H9 (cell line): ENCODE data around the gene ELOVL2. TPM values are rescaled to one million over a fixed set of nuclear protein-coding genes. Genes with fewer than 3 reads are reported as not detected.

Experiments
- DNase-seq: peaks from one replicate; pipeline ENCODE4 v3.0.0-alpha.2; 2017
- H2AFZ ChIP-seq: one replicate; pipeline ENCODE4 v1.6.1; 2013; ENCODE audit warnings: mild to moderate bottlenecking, low read length, control low read depth, moderate library complexity
- H2AK5ac ChIP-seq: 2 replicates; pipeline ENCODE4 v1.6.1; 2013; ENCODE audit warnings: low read length, control low read depth, mixed read lengths; ENCODE audit not compliant: insufficient read length
- H2BK120ac ChIP-seq: one replicate; pipeline ENCODE4 v1.6.1; 2013; ENCODE audit warnings: low read depth, mild to moderate bottlenecking, low read length, control low read depth, inconsistent platforms; ENCODE audit not compliant: poor library complexity, severe bottlenecking
- H2BK12ac ChIP-seq: 2 replicates; pipeline ENCODE4 v1.6.1; 2013; ENCODE audit warnings: low read length, control low read depth, mixed read lengths, low read depth; ENCODE audit not compliant: insufficient read length
- H2BK15ac ChIP-seq: 2 replicates; pipeline ENCODE4 v1.6.1; 2013; ENCODE audit warnings: low read depth, low read length, control low read depth
- H2BK20ac ChIP-seq: one replicate; pipeline ENCODE4 v1.6.1; 2013; ENCODE audit warnings: low read depth, mild to moderate bottlenecking, low read length, control low read depth, inconsistent platforms; ENCODE audit not compliant: poor library complexity, severe bottlenecking
- H2BK5ac ChIP-seq: 2 replicates; pipeline ENCODE4 v1.6.1; 2013; ENCODE audit warnings: low read length, control low read depth, mixed read lengths; ENCODE audit not compliant: insufficient read length
- H3K14ac ChIP-seq: 2 replicates; pipeline ENCODE4 v1.6.1; 2013; ENCODE audit warnings: low read length, control low read depth; ENCODE audit not compliant: insufficient read depth
- H3K18ac ChIP-seq: 2 replicates; pipeline ENCODE4 v1.6.1; 2013; ENCODE audit warnings: low read depth, mild to moderate bottlenecking, mixed read lengths, low read length, control low read depth; ENCODE audit not compliant: insufficient read length
- H3K23ac ChIP-seq: 2 replicates; pipeline ENCODE4 v1.6.1; 2013; ENCODE audit warnings: low read length, control low read depth, mixed read lengths, low read depth; ENCODE audit not compliant: insufficient read length
- H3K23me2 ChIP-seq: 2 replicates; pipeline ENCODE4 v1.6.1; 2013; ENCODE audit warnings: low read depth, mild to moderate bottlenecking, mixed read lengths, low read length, control low read depth; ENCODE audit not compliant: insufficient read length, poor library complexity, severe bottlenecking
- H3K27ac ChIP-seq: 2 replicates; pipeline ENCODE4 v1.5.1; 2013; ENCODE audit warnings: low read length, control low read depth, mixed read lengths, low read depth; ENCODE audit not compliant: insufficient read length
- H3K27me3 ChIP-seq: 2 replicates; pipeline ENCODE4 v1.6.1; 2013; ENCODE audit warnings: low read length, control low read depth, inconsistent platforms; ENCODE audit not compliant: insufficient read depth
- H3K4ac ChIP-seq: 2 replicates; pipeline ENCODE4 v1.6.1; 2013; ENCODE audit warnings: low read depth, mild to moderate bottlenecking, control low read depth, inconsistent platforms, low read length, moderate library complexity
- H3K4me1 ChIP-seq: 2 replicates; pipeline ENCODE4 v1.6.1; 2013; ENCODE audit warnings: low read length, control low read depth, inconsistent platforms; ENCODE audit not compliant: insufficient read depth
- H3K4me2 ChIP-seq: 2 replicates; pipeline ENCODE4 v1.6.1; 2013; ENCODE audit warnings: low read length, control low read depth, mixed read lengths; ENCODE audit not compliant: insufficient read length, insufficient read depth
- H3K56ac ChIP-seq: 2 replicates; pipeline ENCODE4 v1.6.1; 2013; ENCODE audit warnings: low read depth, mild to moderate bottlenecking, mixed read lengths, low read length, control low read depth; ENCODE audit not compliant: insufficient read length
- H3K79me1 ChIP-seq: 2 replicates; pipeline ENCODE4 v1.6.1; 2013; ENCODE audit warnings: low read depth, mild to moderate bottlenecking, moderate library complexity, low read length, control low read depth, inconsistent platforms; ENCODE audit not compliant: insufficient read depth, poor library complexity, severe bottlenecking
- H3K79me2 ChIP-seq: 2 replicates; pipeline ENCODE4 v1.6.1; 2013; ENCODE audit warnings: low read length, control low read depth, inconsistent platforms; ENCODE audit not compliant: insufficient read depth
- H3K9ac ChIP-seq: 2 replicates; pipeline ENCODE4 v1.6.1; 2013; ENCODE audit warnings: low read length, control low read depth, mixed read lengths; ENCODE audit not compliant: insufficient read length; ENCODE audit errors: extremely low read depth
- H3K9me3 ChIP-seq: one replicate; pipeline ENCODE4 v1.6.1; 2013; ENCODE audit warnings: low read depth, low read length, inconsistent platforms; ENCODE audit not compliant: control insufficient read depth
- H3T11ph ChIP-seq: one replicate; pipeline ENCODE4 v1.6.1; 2013; ENCODE audit warnings: mild to moderate bottlenecking, low read length, control low read depth, inconsistent platforms
- H4K20me1 ChIP-seq: one replicate; pipeline ENCODE4 v1.6.1; 2013; ENCODE audit not compliant: control insufficient read depth, insufficient read length, insufficient read depth
- H4K5ac ChIP-seq: 2 replicates; pipeline ENCODE4 v1.6.1; 2013; ENCODE audit warnings: low read depth, mild to moderate bottlenecking, mixed read lengths, low read length, control low read depth; ENCODE audit not compliant: insufficient read length
- H4K8ac ChIP-seq: replicated peaks from 2 replicates; pipeline ENCODE4 v1.6.1; 2013; ENCODE audit warnings: low read length, control low read depth, mixed read lengths, low read depth; ENCODE audit not compliant: insufficient read length
- H4K91ac ChIP-seq: 2 replicates; pipeline ENCODE4 v1.6.1; 2013; ENCODE audit warnings: low read depth, mild to moderate bottlenecking, moderate library complexity, mixed read lengths, low read length, control low read depth; ENCODE audit not compliant: insufficient read length
- H3K27ac Mint-ChIP-seq, 3 experiments: 2 replicates in 2 of 3; 3 replicates in 1 of 3; pipeline ENCODE4 v1.8.0; 2020 to 2021; ENCODE audit warnings: mixed read lengths in 3 of 3, mild to moderate bottlenecking in 1 of 3, moderate library complexity in 1 of 3
- H3K27me3 Mint-ChIP-seq: 2 replicates; pipeline ENCODE4 v1.8.0; 2021; ENCODE audit warnings: low read depth, mild to moderate bottlenecking, moderate library complexity, mixed read lengths
- H3K36me3 Mint-ChIP-seq, 3 experiments: 2 replicates in 2 of 3; 3 replicates in 1 of 3; pipeline ENCODE4 v1.8.0; 2020 to 2021; ENCODE audit warnings: low read depth in 3 of 3, mixed read lengths in 3 of 3; ENCODE audit not compliant: insufficient read depth in 1 of 3
- H3K4me1 Mint-ChIP-seq, 2 experiments: 2 replicates each; pipeline ENCODE4 v1.8.0; 2020; ENCODE audit warnings: mixed read lengths in 2 of 2
- H3K4me3 Mint-ChIP-seq, 2 experiments: 2 replicates in 1 of 2; 3 replicates in 1 of 2; pipeline ENCODE4 v1.8.0; 2020 to 2021; ENCODE audit warnings: mild to moderate bottlenecking in 2 of 2, mixed read lengths in 2 of 2, moderate library complexity in 1 of 2
- H3K9me3 Mint-ChIP-seq, 2 experiments: 2 replicates in 1 of 2; 3 replicates in 1 of 2; pipeline ENCODE4 v1.8.0; 2020; ENCODE audit warnings: mild to moderate bottlenecking in 2 of 2, mixed read lengths in 2 of 2, moderate library complexity in 1 of 2
- CTCF ChIP-seq: fragments of 200-600 bp; sonication (generic); conservative IDR thresholded peaks from 3 replicates; pipeline ENCODE4 v1.8.0; 2021; ENCODE audit warnings: antibody characterized with exemption, mild to moderate bottlenecking
- WGBS: extraction: QIAGEN DNeasy Blood & Tissue Kit; methylation state at CpG from one replicate; pipeline ENCODE4 v1.1.7; 2013; ENCODE audit warnings: missing lambda C conversion rate, low lambda C conversion rate, mixed read lengths; ENCODE audit not compliant: insufficient read length; ENCODE audit errors: extremely low coverage; 5-methylcytosine and 5-hydroxymethylcytosine counted together
- total RNA-seq: library from RNA; stranded (reverse); gene quantifications from 2 replicates; pipeline ENCODE4 v1.2.1, GENCODE V29; 2021

ELOVL2 gene
- total RNA-seq, 1 experiment from 2014 or later, result 0.57 TPM

- H4K91ac ChIP-seq, result no peak overlapping the region
- no peak overlapping the region for H3K18ac ChIP-seq
- peaks cover 9% of the 10 kb centered on the region; the same call in 1 of the 2 replicates for H3K27me3 ChIP-seq
- H3K9me3 ChIP-seq, result no peaks in the 10 kb centered on the region
- Mint-ChIP-seq H3K27ac (no peak overlapping the region), H3K36me3 (peaks cover 5 to 9% (median 6%) of the 10 kb centered on the region in 3 experiments; a peak in 6 of 7 replicates), H3K4me1 (peaks cover 9 to 11% of the 10 kb centered on the region in 2 experiments), H3K27me3 (peaks cover 69% of the 10 kb centered on the region), H3K4me3 (no peak overlapping the region), H3K9me3 (peaks cover 3 to 13% of the 10 kb centered on the region in 2 experiments; a peak in 4 of 5 replicates)
- H4K20me1 ChIP-seq, result no peaks in the 10 kb centered on the region
- H2BK120ac ChIP-seq, result no peak overlapping the region
- no peak overlapping the region for H2BK12ac ChIP-seq
- H2BK5ac ChIP-seq, result no peak overlapping the region
- no peak overlapping the region for H3K14ac ChIP-seq
- no peak overlapping the region for H3K4me2 ChIP-seq
- H3K23me2 ChIP-seq, result no peaks in the 10 kb centered on the region
- H2BK20ac ChIP-seq, result no peak overlapping the region
- no peak overlapping the region for H2AFZ ChIP-seq
- no peak for DNase-seq
- no peak overlapping the region for H3K27ac ChIP-seq
- no peak overlapping the region for H4K5ac ChIP-seq
- H3K4me1 ChIP-seq, result no peaks in the 10 kb centered on the region
- no peak overlapping the region for H3K9ac ChIP-seq
- WGBS, result no CpG with 5 or more reads among the region's 3 CpGs
- H3K23ac ChIP-seq, result no peak overlapping the region
- no peaks in the 10 kb centered on the region for H3K79me2 ChIP-seq
- no peak overlapping the region for H2AK5ac ChIP-seq
- no peak overlapping the region for H3K56ac ChIP-seq
- H3K4ac ChIP-seq, result no peak overlapping the region
- H3K79me1 ChIP-seq, result no peaks in the 10 kb centered on the region
- TF ChIP-seq CTCF, result no peak; the same call in 1 of the 3 replicates
- H4K8ac ChIP-seq, result no peak overlapping the region
- H2BK15ac ChIP-seq, result no peak overlapping the region
- H3T11ph ChIP-seq, result no peak overlapping the region
These were observed 82.3 kb downstream of the ELOVL2 start for GRCh38 chr6:10961837-10962236.
